Renal cortical epithelial cell (primary cell): ENCODE measurements around the gene COL4A1. TPM values are rescaled to one million over a fixed set of nuclear protein-coding genes. Genes with fewer than 3 reads are reported as not detected.

Experiments
- DNase-seq: peaks from one replicate; pipeline ENCODE4 v3.0.0-alpha.2; 2011; ENCODE audit warnings: low read depth
- total RNA-seq: library from RNA; depleted of rRNA; stranded (reverse); fragments of >200 nt; gene quantifications from 2 replicates; pipeline ENCODE4 v1.2.3, GENCODE V29; 2014

COL4A1 gene
- total RNA-seq, 1 donor from 2014 or later: 1,793 TPM

DNA sequence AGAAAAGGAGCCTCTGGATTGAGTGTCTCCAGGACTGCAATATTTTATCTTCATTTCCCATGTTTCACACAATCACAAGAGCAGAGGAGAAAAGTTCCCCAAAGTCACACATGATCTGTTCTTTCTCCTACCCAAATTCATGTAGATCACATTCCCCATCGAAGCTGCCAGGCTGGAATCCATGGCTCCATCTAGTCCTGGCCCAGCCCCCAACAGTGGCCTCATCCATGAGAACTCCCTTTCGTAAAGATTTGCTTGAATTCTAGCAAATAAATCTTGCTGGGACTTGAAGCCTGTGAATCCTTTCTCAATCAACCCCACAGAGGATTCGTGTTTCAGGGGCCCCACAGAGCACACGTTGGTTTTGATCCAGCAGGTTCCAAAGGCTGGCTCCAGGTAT is 109.5 kb downstream of the COL4A1 start:
- no peak for DNase-seq

- DNase-seq: no peak
Measured at GRCh38 chr13:110197026-110197425, 109.9 kb downstream of the COL4A1 start.

DNA sequence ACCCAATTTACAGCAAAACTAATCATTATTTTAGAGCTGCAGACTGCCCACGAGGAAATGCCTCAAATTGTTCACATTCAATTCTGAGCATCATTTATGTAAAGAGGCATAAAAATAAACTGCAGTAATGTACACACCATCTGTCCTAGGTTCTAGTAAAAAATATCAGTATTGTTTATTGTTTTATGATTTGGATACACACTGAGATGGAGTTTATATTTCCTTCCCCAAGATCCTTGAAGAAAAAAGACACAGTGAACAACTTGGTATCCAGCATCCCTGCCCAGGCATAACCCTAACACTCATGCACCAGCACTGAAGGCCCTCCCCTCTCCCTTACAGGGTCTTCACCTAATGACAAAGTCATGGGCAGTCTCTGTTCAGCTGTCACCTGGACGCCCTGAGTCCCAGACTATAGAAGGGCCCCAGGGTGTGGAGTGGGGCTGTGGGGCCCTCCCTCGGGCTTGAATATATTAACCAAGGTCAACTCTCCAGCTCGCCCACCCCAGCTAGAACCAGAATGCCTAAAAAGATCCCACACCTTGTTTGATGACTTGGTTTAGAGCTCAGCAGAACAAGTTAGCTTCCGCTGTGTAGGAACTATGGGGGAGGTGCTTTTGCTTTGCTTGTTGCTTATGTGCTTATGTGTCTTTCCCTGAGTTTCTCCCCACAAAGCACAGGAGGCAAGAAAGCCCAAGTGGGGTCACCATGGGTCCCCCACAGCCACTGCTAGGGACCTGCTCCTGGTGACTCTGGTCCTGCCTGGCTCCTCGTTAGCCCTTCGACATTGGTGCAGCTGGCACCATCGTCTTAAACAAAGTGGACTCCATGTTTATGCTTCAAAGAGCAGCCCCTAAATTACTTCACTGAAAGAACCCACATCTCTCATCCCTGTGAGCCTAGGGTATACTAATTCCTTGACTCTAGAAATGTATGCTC is 111.1 kb downstream of the COL4A1 start:
- DNase-seq: no peak

- no peak for DNase-seq
Measured at GRCh38 chr13:110194451-110194850, 112.5 kb downstream of the COL4A1 start.

DNA sequence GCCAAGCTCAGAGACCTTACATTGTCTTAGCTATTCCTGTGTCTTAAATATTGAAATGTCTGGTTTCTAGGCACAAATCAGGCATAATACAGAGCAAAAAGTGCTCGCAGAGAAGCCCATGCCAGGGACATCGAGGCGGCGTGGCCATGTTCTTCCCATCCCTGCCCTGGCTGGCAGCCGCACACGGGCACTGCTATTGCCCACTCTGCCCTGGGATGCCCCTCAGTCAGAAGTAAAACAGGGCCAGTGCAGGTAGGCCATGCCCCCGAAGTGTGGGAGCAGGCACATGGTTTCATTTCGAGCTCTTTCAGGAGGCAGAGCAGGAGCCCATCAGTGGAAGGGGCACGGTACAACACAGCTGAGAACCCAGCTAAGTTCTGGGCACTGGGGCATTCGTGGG is 113.5 kb downstream of the COL4A1 start:
- no peak for DNase-seq

GRCh38 chr13:110192472-110192871 is 114.5 kb downstream of the COL4A1 start:
- DNase-seq: no peak

- DNase-seq: peak; percentile 40
Measured at GRCh38 chr13:110187641-110188161, 119.3 kb downstream of the COL4A1 start.

DNA sequence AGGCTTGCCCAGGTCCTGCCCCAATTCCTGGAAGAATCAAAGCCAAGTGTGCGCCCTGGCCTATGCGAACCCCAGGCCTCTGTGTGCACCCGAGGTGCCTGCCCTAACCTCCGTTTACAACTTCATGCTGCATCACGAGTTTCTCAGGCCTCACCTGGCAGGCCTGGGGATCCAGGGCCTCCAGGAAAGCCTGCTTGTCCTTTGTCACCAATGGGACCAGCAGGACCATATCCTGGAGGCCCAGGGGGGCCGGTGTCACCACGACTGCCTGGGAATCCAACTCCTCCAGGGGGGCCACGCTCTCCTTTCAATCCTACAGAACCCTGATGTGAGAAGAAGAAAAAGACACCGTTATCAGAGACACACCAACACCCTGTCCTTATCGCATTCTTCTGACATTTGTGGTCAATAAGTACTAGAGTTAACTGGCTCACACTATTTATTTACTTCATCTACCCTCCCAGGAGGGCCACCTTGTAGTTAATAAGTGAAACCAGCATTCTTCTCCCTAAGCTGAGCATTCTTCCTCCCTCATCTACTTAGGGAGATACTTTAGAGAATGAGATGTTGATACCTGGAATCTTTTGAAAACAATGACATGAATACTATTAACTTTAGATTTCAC is 120.6 kb downstream of the COL4A1 start:
- peak; percentile 39 for DNase-seq

DNA sequence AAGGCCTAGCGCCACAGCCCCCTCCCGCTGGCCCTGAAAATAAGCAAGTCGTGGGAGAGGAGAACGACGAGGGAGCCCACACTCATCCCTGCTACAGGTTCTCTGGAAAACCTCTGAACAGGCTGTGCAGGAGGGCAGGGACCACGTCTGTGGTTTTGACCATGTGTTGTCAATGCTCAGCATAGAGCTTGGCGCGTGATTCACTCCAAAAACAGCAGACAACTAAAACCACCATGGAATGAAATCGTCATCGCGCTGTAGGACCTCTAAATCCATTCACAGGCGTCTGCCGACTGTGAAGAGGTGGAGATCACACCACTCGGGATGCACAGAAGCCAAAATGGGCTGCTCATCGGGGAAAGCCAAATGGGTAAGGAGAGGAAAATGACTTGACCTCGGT is 121.3 kb downstream of the COL4A1 start:
- no peak for DNase-seq

DNA sequence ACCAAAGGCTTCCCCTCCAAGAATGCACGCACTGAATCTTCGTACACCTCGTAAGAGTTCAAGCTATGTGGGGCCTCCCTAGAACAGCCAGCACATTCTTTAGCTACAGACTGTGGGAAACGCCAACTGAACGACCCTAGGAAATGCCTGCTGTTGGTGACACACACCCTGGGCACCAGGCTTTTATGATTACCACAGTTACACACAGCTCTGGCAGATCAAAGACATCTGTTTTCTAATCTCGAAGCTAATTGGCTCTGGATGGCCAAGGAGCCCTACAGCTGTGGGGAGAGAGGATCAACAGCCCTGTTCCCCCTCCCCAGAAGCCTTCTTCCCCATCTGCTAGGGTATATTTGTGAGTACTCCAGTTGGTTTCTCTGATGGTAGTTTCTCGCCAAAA is 123.0 kb downstream of the COL4A1 start:
- no peak for DNase-seq

DNA sequence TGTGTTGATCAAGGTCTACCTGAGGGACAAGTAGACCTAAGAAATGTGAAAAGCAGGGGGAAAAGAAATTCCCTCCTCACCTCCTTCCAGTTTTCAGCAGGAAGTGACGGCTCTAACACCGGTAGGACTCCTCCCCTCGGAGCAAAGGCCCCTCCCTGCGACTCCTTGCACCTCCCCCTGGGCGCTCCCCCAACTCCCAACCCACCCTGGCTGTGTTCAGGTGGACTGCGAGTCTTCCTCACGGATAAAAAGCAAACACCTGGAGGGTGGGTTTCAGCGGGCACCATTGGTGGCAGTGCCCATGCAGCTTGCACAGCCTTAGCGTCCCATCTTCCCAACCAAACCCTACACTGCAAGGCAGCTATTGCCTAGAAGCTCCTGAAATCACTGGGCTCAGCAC is 124.5 kb downstream of the COL4A1 start:
- DNase-seq: no peak

DNA sequence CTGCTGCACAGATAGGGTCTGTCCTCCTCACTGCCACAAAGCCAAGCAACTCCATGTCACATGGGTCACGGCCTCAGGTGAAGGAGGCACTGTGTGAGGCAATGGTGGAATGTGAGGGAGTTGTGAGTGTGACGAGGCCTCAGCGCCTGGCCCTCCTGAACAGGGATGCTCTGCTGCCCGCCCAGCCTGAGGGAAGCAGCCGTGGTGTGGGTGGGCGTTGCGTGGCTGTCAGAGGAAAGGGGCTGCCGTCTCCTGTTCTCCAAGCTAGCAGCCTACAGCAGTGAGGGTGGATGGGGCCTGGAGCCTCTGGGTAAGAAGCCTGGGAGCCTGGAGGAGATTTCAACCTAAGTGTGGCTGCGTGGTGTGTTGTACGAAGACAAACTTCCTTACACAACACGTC is 125.0 kb downstream of the COL4A1 start:
- no peak for DNase-seq

DNA sequence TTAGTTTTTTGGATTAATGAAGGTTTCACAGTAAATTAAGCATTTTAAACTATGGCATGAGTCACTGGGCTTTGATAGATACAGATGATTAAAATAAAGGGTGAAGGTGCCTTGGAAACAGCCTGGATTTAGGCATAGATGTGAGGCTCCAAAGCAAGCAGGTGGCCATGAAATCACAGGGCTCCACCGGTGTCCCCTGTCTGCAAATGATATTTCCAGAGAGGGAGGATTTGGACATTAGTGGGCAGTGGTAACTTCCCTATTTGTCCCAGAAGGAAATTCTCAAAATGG is 127.2 kb downstream of the COL4A1 start:
- no peak for DNase-seq

DNA sequence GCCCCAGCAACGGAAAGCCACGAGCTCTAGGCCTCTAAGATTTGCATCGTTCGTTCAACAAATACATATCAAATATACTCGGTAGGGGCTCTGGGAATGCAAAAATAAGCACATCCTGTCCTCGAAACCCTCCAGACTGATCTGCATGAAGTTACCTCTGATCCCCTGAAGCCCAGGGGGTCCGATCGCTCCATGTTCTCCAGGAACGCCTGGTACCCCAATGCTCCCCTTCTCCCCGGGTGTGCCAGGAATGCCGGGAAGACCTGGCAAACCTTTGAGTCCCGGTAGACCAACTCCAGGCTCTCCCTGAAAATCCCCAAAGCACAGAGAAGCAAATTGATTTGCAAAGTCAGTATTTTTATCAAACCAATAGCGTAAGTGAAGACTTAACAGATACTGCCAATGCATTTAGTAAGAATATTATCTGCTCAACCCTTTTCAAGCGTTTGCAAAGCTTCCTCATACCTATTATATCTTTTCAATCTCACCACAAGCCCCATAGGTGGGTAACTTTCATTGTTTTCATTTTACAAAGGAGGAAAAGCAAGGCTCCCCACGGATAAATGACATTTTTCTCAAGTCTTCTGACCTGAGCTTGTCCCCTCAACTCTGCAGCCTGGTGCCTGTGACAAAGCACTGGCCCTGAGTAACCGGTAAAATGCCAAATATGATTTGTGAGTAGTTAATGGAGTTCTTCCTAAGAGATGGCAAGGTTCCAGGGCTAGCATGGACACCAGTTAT is 127.7 kb downstream of the COL4A1 start:
- peak; percentile 16 for DNase-seq

GRCh38 chr13:110177790-110178189 is 129.2 kb downstream of the COL4A1 start:
- no peak for DNase-seq

DNA sequence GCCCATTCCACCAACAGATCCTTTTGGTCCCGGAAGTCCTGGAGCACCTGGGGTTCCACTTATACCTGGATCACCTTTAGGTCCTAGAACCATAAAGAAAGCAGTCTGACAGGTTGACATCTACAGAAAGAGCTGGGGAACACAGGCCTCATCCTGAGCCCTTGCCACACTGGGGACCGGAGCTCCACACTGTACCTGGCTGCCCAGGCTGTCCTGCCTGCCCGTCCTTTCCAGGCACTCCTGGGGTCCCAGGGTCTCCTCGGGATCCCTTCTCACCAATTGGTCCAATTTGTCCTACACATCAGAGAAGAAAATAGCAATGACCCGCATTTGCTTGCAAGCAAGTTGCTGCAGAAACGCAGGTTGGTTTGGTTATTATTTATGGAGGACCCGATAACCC is 130.5 kb downstream of the COL4A1 start:
- DNase-seq: no peak

DNA sequence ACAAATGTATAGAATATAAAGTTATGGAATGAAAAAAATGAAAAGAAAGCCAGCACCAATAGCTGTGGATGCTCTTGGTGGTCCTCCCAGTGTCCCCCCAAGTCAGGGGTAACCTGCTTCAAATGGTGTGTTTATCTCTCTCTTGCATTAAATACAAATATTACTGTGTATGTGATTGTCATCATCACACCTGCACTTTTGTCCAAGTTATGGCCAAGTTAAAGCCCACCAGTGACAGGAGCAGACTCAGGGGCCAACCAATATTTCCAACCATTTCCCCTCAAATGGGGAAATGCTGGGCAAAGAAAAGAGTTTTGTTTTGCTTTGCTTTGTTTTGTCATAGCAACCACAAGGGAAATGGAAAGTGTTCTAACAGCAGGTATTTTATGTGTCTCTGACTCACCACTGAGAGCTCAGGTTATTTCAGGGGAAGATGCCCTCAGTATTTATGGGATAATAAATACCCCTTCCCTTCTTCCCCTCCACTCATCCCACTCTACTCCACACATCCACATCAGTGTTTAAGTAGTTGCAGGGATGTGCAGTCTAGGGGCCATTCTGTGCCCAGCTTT is 133.6 kb downstream of the COL4A1 start:
- peak; percentile 71 for DNase-seq

- DNase-seq: no peak
Measured at GRCh38 chr13:110170882-110171281, 136.1 kb downstream of the COL4A1 start.

DNA sequence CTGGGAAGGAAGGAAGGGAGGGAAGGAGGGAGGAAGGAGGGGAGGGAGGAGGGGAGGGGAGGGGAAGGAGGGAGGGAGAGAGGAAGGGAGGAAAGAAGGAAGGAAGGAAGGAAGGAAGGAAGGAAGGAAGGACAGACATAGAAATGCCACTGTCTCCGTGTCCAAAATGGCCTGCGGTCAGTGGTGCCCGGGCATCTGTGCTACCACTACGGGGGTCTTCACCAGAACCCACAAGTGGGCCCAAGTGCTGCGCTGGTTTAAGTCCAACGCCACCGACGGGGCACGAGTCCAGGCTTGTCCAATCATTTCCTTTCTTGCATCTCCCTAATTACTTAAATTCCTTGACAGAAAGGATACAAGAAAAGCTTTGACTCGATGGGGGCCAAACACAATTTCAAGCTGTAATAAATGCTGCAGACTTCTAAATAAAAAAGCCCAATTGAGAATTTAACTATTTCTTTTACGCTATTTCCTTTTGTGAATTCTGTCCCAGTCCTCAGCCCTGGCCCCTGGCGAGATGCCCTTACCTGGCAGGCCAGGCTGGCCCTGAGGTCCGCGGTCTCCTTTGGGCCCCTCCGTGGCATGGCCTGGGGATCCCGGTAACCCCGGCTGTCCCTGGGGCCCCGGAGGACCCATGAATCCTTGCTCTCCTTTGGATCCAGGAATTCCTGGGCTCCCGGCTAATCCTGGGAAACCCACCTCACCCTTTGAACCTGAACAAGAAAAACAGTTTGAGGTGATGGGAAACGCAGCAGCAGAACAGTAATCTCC is 136.8 kb downstream of the COL4A1 start:
- no peak for DNase-seq

DNA sequence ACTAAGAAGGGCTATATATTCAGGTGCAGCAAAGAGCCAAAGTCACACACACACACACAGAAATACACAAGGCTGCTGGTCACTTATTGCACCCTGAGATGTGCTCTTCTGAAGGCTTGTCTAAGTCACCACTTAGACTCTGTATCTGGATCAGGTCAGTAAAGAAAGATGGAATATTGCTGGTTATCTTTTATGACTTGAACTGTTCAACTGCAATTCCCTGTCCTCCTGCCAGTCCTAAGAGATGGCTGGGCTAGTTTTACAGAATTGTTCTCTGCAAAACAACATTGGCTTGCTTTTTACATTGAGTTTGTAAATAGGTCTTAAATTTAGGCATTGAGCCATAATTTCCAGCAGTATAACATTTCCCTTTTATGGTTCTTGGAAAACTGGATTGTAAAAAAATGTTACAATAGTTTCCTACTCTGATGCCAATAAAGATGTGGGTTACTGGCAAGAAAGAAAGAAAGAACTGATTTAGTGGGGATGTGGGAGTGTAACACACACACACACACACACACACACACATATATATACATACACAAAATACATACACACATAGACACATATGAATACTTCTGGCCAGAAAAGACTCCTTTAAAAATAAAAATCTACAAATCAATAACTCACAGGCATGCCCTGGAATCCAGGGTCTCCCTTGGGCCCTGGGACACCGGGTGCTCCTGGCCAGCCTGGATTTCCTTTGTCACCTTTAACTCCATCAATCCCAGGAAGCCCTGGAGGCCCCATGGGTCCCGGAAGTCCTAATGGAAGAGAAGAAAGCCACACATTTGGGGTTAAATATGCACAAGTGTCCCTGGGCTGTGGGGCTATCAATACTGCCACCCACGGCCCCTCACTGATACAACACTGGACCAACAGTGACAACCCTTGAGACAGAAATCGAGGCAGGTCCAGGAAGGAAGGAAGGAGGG is 137.7 kb downstream of the COL4A1 start:
- DNase-seq: no peak
